Neural cell (in vitro differentiated cells): ENCODE data around the gene MTTP. TPM values are rescaled to one million over a fixed set of nuclear protein-coding genes. Genes with fewer than 3 reads are reported as not detected.

Experiments used
- H2AFZ ChIP-seq: fragments of 200-600, 300-800 bp; sonication (generic), shearing (Covaris generic); 2 replicates; pipeline ENCODE4 v1.6.0; 2014; ENCODE audit warnings: low read depth, mild to moderate bottlenecking, antibody characterized with exemption, low read length, moderate library complexity
- H3F3A ChIP-seq: fragments of 200-600 bp; shearing (Covaris generic); 2 replicates; pipeline ENCODE4 v1.6.1; 2016; ENCODE audit warnings: mild to moderate bottlenecking, moderate library complexity, mixed read lengths, antibody characterized with exemption, low read length; ENCODE audit not compliant: insufficient read depth, poor library complexity, severe bottlenecking
- H3K27ac ChIP-seq: fragments of 200-600, 300-800 bp; sonication (generic), shearing (Covaris generic); 2 replicates; pipeline ENCODE4 v1.5.1; 2014; ENCODE audit warnings: mild to moderate bottlenecking, low read length, moderate library complexity
- H3K27me3 ChIP-seq: fragments of 300-800, 200-600 bp; sonication (generic), shearing (Covaris generic); 2 replicates; pipeline ENCODE4 v1.6.0; 2014; ENCODE audit warnings: mild to moderate bottlenecking, low read depth, low read length, moderate library complexity; ENCODE audit not compliant: insufficient read depth
- H3K36me3 ChIP-seq: fragments of 300-800, 200-600 bp; sonication (generic), shearing (Covaris generic); 2 replicates; pipeline ENCODE4 v1.5.1; 2014; ENCODE audit warnings: mild to moderate bottlenecking, antibody characterized with exemption, low read length, moderate library complexity; ENCODE audit not compliant: insufficient read depth
- H3K4me2 ChIP-seq: fragments of 300-800, 200-600 bp; sonication (generic), shearing (Covaris generic); 2 replicates; pipeline ENCODE4 v1.6.0; 2014; ENCODE audit warnings: mild to moderate bottlenecking, low read length
- H3K4me3 ChIP-seq: fragments of 300-800, 200-600 bp; sonication (generic), shearing (Covaris generic); 2 replicates; pipeline ENCODE4 v1.5.1; 2014; ENCODE audit warnings: mild to moderate bottlenecking, low read length, moderate library complexity
- H3K79me2 ChIP-seq: fragments of 200-600 bp; shearing (Covaris generic); replicated peaks from 2 replicates; pipeline ENCODE4 v1.6.0; 2014; ENCODE audit warnings: mild to moderate bottlenecking, low read length, moderate library complexity; ENCODE audit not compliant: insufficient read depth
- H3K9ac ChIP-seq: fragments of 300-800, 200-600 bp; sonication (generic), shearing (Covaris generic); 2 replicates; pipeline ENCODE4 v1.6.1; 2016; ENCODE audit warnings: mild to moderate bottlenecking, low read length, mixed read lengths
- H3K9me2 ChIP-seq: fragments of 200-600 bp; shearing (Covaris generic); 2 replicates; pipeline ENCODE4 v1.6.1; 2016; ENCODE audit warnings: mild to moderate bottlenecking, low read length, mixed read lengths; ENCODE audit not compliant: insufficient read depth
- H3K9me3 ChIP-seq: fragments of 200-600, 300-800 bp; sonication (generic), shearing (Covaris generic); 2 replicates; pipeline ENCODE4 v1.6.1; 2016; ENCODE audit warnings: mild to moderate bottlenecking, mixed run types, low read length, moderate library complexity, mixed read lengths
- H4K20me1 ChIP-seq: fragments of 200-600 bp; shearing (Covaris generic); 2 replicates; pipeline ENCODE4 v1.6.1; 2016; ENCODE audit warnings: mild to moderate bottlenecking, mixed run types; ENCODE audit not compliant: insufficient read depth
- CTCF ChIP-seq: fragments of 450-650 bp; IDR thresholded peaks from 2 replicates; pipeline ENCODE4 v1.5.1; 2014; ENCODE audit warnings: antibody characterized with exemption, mild to moderate bottlenecking, moderate library complexity; ENCODE audit not compliant: poor library complexity, severe bottlenecking
- EP300 ChIP-seq: fragments of 450-650 bp; conservative IDR thresholded peaks from 2 replicates; pipeline ENCODE4 v1.6.1; 2014; ENCODE audit warnings: antibody characterized with exemption, mild to moderate bottlenecking, moderate library complexity; ENCODE audit not compliant: poor library complexity, severe bottlenecking
- EZH2 ChIP-seq: fragments of 200-600, 300-800 bp; shearing (Covaris generic), sonication (generic); IDR thresholded peaks from 2 replicates; pipeline ENCODE4 v1.6.1; 2014; ENCODE audit warnings: antibody characterized with exemption, low read length, borderline replicate concordance, mild to moderate bottlenecking; ENCODE audit not compliant: insufficient read depth, poor library complexity, severe bottlenecking
- MXI1 ChIP-seq: fragments of 450-650 bp; conservative IDR thresholded peaks from 2 replicates; pipeline ENCODE4 v1.6.1; 2014; ENCODE audit warnings: antibody characterized with exemption, mild to moderate bottlenecking; ENCODE audit not compliant: poor library complexity, severe bottlenecking
- POLR2AphosphoS5 ChIP-seq: IDR thresholded peaks from 2 replicates; pipeline ENCODE4 v1.6.1; 2012
- RAD21 ChIP-seq: fragments of 450-650 bp; conservative IDR thresholded peaks from 2 replicates; pipeline ENCODE4 v1.6.1; 2014; ENCODE audit warnings: antibody characterized with exemption, mild to moderate bottlenecking, moderate library complexity
- REST ChIP-seq: IDR thresholded peaks from 2 replicates; pipeline ENCODE4 v1.6.1; 2012; ENCODE audit warnings: borderline replicate concordance
- SMC3 ChIP-seq: fragments of 450-650 bp; conservative IDR thresholded peaks from 2 replicates; pipeline ENCODE4 v1.6.1; 2014; ENCODE audit warnings: antibody characterized with exemption, mild to moderate bottlenecking, moderate library complexity; ENCODE audit not compliant: poor library complexity
- TAF1 ChIP-seq: IDR thresholded peaks from 2 replicates; pipeline ENCODE4 v1.6.1; 2012; ENCODE audit warnings: low read depth
- polyA plus RNA-seq: library from polyadenylated mRNA; depleted of rRNA; stranded (reverse); fragments of >200 nt; gene quantifications from 2 replicates; pipeline ENCODE4 v1.2.3, GENCODE V29; 2014

MTTP gene
- polyA plus RNA-seq, 1 donor from 2014 or later = 1.2 TPM

GRCh38 chr4:99658666-99659065 is 84.0 kb downstream of the MTTP start:
- Histone ChIP-seq H4K20me1 (no peaks in the 10 kb centered on the region), H3K79me2 (no peaks in the 10 kb centered on the region), H3K4me2 (no peak overlapping the region), H3K27ac (no peak overlapping the region), H3F3A (no peaks in the 10 kb centered on the region), H3K9ac (no peak overlapping the region), H2AFZ (no peak overlapping the region), H3K36me3 (no peaks in the 10 kb centered on the region), H3K4me3 (no peak overlapping the region), H3K27me3 (no peaks in the 10 kb centered on the region), H3K9me2 (no peaks in the 10 kb centered on the region), H3K9me3 (no peaks in the 10 kb centered on the region)
- no peak for TF ChIP-seq POLR2AphosphoS5
- no peak for TF ChIP-seq MXI1
- TF ChIP-seq TAF1 = no peak
- TF ChIP-seq EZH2 = no peak
- TF ChIP-seq RAD21 = no peak
- TF ChIP-seq SMC3 = no peak
- no peak for TF ChIP-seq EP300
- no peak for TF ChIP-seq CTCF

GRCh38 chr4:99661907-99662306 is 87.3 kb downstream of the MTTP start:
- Histone ChIP-seq H3K4me2 (no peak overlapping the region), H3K79me2 (no peaks in the 10 kb centered on the region), H2AFZ (no peak overlapping the region), H3K27ac (no peak overlapping the region), H3K9me3 (no peaks in the 10 kb centered on the region), H3K36me3 (no peaks in the 10 kb centered on the region), H3K9me2 (no peaks in the 10 kb centered on the region), H3K4me3 (no peak overlapping the region), H3K9ac (no peak overlapping the region), H4K20me1 (no peaks in the 10 kb centered on the region), H3F3A (no peaks in the 10 kb centered on the region), H3K27me3 (no peaks in the 10 kb centered on the region)
- TF ChIP-seq CTCF (no peak), EZH2 (no peak), EP300 (no peak), SMC3 (no peak), TAF1 (no peak), REST (no peak), POLR2AphosphoS5 (no peak), MXI1 (no peak), RAD21 (no peak)
